IPS DF 6.9 (cell line): ENCODE results near the gene PPP1R11.

Experiments
- DNase-seq: peaks from one replicate; pipeline ENCODE4 v3.0.0-alpha.2; 2013; ENCODE audit warnings: low read depth, low spot score
- H3K27ac ChIP-seq: one replicate; pipeline ENCODE4 v1.5.1; 2013; ENCODE audit warnings: low read length, control low read depth
- H3K27me3 ChIP-seq: 2 replicates; pipeline ENCODE4 v1.6.1; 2013; ENCODE audit warnings: mild to moderate bottlenecking, low read length; ENCODE audit not compliant: control insufficient read depth, insufficient read depth
- H3K36me3 ChIP-seq: 2 replicates; pipeline ENCODE4 v1.6.1; 2013; ENCODE audit warnings: low read length; ENCODE audit not compliant: control insufficient read depth, insufficient read depth
- H3K4me1 ChIP-seq: 2 replicates; pipeline ENCODE4 v1.6.1; 2013; ENCODE audit warnings: low read length; ENCODE audit not compliant: control insufficient read depth, insufficient read depth
- H3K4me3 ChIP-seq: 2 replicates; pipeline ENCODE4 v1.5.1; 2013; ENCODE audit warnings: mild to moderate bottlenecking, low read length
- H3K9me3 ChIP-seq: 2 replicates; pipeline ENCODE4 v1.6.1; 2013; ENCODE audit warnings: low read length, inconsistent platforms; ENCODE audit not compliant: control insufficient read depth, insufficient read depth
- WGBS: extraction: QIAGEN DNeasy Blood & Tissue Kit; methylation state at CpG from one replicate; pipeline ENCODE4 v1.1.7; 2013; ENCODE audit warnings: mixed read lengths, missing lambda C conversion rate; ENCODE audit not compliant: insufficient read length, insufficient coverage; 5-methylcytosine and 5-hydroxymethylcytosine counted together

Gene PPP1R11

DNA sequence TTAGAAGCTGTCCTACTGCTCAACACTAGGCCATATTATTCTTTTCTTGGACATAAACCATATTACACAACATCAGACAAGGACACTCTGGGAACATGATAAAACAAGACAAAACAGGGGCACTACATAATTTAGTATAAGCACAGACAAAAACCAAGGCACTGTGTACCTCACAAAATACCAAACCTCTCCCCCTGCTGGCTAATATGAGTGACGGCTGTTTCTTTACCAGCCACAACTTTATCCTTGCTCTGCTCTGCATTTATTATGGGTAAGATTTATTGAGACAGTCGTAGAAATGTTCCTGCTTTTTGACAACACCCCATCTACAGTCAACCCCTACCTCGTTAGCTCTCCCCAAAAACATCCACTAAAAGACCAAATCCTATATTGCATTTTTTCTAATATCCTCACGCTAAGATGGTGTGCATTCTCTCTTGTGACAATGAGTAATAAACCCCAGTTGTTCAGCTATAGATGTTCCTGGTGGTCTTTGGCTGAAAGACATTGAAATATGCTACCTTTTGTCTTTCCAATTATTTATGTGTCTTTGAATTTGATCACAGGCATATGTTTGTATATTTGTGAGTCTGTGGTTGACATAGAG lies 29.7 kb upstream of the PPP1R11 start:
- Histone ChIP-seq H3K4me1 (no peaks in the 10 kb centered on the region), H3K9me3 (no peaks in the 10 kb centered on the region), H3K4me3 (no peak overlapping the region), H3K36me3 (no peaks in the 10 kb centered on the region), H3K27me3 (no peaks in the 10 kb centered on the region), H3K27ac (no peak overlapping the region)
- no peak for DNase-seq
- no CpG with 5 or more reads among the region's 4 CpGs for WGBS

DNA sequence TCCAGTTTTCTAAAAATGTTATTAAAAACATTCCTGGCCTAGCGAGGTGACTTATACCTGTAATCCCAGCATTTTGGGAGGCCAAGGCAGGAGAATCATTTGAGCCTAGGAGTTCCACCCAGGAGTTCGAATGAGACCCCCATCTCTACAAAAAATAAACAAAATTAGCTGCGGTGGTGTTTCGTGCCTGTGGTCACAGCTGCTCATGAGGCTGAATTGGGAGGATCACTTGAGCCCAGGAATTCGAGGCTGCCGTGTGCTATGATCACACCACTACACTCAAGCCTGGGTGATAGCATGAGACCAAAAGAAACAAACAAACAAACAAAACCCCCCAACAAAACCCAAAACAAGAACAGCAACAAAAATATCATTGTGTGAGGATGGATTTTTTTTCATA lies 25.8 kb upstream of the PPP1R11 start:
- Histone ChIP-seq H3K4me3 (no peak overlapping the region), H3K9me3 (no peaks in the 10 kb centered on the region), H3K4me1 (no peaks in the 10 kb centered on the region), H3K27ac (no peak overlapping the region), H3K36me3 (no peaks in the 10 kb centered on the region), H3K27me3 (no peaks in the 10 kb centered on the region)
- no CpG with 5 or more reads among the region's 6 CpGs for WGBS
- DNase-seq = no peak

DNA sequence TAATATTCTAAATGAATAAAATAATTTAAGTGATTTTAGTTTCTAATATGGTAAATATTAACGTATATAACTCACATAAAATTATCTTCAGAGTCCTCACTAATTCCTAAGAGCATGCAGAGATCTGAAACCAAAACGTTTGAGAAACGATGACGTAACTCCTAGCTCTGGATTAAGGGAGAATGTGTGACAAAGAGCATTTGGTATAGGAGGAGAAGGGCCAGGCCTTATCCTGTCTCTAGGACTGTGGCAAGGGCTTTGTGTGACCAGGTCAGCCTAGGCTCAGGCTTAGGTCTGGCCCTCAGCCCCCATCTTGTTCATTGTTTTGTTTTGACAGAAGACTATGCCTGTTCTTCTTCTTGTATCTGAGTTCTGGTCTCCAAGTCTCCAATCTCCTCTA lies 25.2 kb upstream of the PPP1R11 start:
- Histone ChIP-seq H3K9me3 (no peaks in the 10 kb centered on the region), H3K27ac (no peak overlapping the region), H3K27me3 (no peaks in the 10 kb centered on the region), H3K4me3 (no peak overlapping the region), H3K36me3 (no peaks in the 10 kb centered on the region), H3K4me1 (no peaks in the 10 kb centered on the region)
- DNase-seq = no peak
- no CpG with 5 or more reads among the region's 4 CpGs for WGBS

DNA sequence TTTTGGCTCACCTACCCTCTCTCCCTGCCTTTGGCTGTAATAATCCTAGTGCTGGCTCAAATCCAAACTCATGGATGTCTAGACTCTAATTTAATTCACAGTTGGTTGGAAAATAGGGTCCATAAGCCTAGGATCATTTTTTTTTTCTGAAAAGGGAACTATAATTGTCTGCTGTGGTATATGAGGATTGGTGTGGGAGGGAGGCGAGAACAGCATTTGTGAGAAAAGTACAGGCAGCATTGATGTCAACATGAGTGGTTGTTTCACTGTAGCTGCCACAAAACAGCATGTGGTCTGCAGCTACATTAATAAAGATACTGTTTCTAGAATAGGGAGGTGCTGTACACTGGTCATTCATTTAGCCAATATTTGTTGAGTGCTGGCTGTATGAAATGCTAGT lies 24.5 kb upstream of the PPP1R11 start:
- no peaks in the 10 kb centered on the region for H3K4me1 ChIP-seq
- H3K4me3 ChIP-seq = no peak overlapping the region
- no CpG with 5 or more reads among the region's 1 CpG for WGBS
- no peak overlapping the region for H3K27ac ChIP-seq
- H3K27me3 ChIP-seq = no peaks in the 10 kb centered on the region
- H3K9me3 ChIP-seq = no peaks in the 10 kb centered on the region
- no peaks in the 10 kb centered on the region for H3K36me3 ChIP-seq
- no peak for DNase-seq

DNA sequence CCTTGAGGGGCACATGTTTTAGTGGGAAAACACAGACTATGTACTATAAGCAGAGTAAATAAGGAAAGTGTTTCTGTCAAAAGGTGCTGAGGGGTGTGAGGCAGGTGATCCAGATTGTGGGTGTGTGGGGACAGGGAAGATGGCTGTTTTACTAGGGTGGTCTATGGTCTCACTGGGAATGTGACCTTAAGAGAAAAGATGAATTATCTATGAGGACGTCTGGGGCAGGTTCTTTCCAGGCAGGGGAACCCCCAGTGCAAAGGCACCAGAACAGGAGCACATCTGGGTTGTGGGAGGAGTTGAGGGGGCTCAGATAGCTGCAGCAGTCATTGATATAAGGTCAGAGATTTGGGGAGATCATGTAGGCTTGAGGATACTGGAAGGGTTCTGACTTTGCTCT lies 24.1 kb upstream of the PPP1R11 start:
- no peaks in the 10 kb centered on the region for H3K36me3 ChIP-seq
- H3K27ac ChIP-seq = no peak overlapping the region
- H3K27me3 ChIP-seq = no peaks in the 10 kb centered on the region
- no peak overlapping the region for H3K4me3 ChIP-seq
- DNase-seq = no peak
- no peaks in the 10 kb centered on the region for H3K9me3 ChIP-seq
- no peaks in the 10 kb centered on the region for H3K4me1 ChIP-seq
- WGBS = no CpG with 5 or more reads among the region's 1 CpG

DNA sequence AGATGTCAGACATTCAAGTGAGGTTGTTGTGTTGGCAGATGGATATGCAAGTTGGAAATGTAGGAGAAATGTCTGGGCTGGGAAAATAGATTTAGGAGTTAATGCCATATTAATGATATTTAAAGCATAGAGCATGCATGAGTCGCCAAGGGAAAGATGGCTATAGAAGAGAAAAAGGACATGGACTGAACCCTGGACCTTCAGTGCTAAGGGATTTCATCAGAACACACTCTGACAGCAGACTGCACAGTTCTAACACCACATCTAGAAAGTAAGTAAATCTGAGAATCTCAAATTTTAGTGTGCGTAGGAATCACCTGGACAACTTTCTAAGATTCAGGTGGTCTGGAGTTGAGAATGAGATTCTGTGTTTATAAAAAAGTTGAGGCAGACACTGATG lies 23.3 kb upstream of the PPP1R11 start:
- Histone ChIP-seq H3K36me3 (no peaks in the 10 kb centered on the region), H3K4me1 (no peaks in the 10 kb centered on the region), H3K27me3 (no peaks in the 10 kb centered on the region), H3K4me3 (no peak overlapping the region), H3K27ac (no peak overlapping the region), H3K9me3 (no peaks in the 10 kb centered on the region)
- no CpG with 5 or more reads among the region's 2 CpGs for WGBS
- no peak for DNase-seq

DNA sequence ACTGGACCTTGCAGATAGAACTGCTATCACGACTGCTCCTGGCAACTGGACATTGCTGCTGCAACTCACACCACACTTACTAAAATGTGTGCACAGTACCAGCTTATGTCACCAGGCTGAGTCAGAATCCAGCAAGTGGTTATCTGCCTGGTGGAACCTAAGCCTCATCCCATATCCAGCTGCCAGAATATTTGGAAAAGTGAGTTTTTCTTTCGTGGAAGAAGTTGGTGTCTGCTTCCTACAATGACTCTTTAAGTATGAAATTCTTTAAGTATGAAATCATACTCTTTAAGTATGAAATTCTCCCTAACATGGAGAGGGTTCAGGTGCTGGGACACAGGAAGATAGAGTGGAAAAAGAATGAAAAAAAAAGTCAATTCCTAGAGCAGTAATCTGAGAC lies 22.4 kb upstream of the PPP1R11 start:
- Histone ChIP-seq H3K9me3 (no peaks in the 10 kb centered on the region), H3K27ac (no peak overlapping the region), H3K36me3 (no peaks in the 10 kb centered on the region), H3K27me3 (no peaks in the 10 kb centered on the region), H3K4me3 (no peak overlapping the region), H3K4me1 (no peaks in the 10 kb centered on the region)
- no CpG with 5 or more reads among the region's 2 CpGs for WGBS
- no peak for DNase-seq

DNA sequence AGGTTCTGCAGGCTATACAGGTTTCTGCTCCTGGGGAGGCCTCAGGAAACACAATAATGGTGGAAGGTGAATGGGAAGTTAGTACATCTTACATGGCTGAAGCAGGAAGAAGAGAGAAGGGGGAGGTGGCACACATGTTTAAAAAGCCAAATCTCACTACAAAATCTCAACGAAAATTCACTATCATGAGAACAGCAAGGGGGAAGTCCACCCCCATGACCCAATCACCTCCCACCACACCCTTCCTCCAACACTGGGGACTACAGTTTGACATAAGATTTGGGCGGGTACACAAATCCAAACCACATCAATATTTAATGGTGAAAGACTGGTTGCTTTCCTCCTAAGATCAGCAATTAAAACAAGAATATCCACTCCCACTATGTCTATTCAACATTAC lies 19.8 kb upstream of the PPP1R11 start:
- Histone ChIP-seq H3K4me1 (no peaks in the 10 kb centered on the region), H3K27me3 (no peaks in the 10 kb centered on the region), H3K27ac (no peak overlapping the region), H3K9me3 (no peaks in the 10 kb centered on the region), H3K4me3 (no peak overlapping the region), H3K36me3 (no peaks in the 10 kb centered on the region)
- no peak for DNase-seq
- no CpG with 5 or more reads among the region's 2 CpGs for WGBS

DNA sequence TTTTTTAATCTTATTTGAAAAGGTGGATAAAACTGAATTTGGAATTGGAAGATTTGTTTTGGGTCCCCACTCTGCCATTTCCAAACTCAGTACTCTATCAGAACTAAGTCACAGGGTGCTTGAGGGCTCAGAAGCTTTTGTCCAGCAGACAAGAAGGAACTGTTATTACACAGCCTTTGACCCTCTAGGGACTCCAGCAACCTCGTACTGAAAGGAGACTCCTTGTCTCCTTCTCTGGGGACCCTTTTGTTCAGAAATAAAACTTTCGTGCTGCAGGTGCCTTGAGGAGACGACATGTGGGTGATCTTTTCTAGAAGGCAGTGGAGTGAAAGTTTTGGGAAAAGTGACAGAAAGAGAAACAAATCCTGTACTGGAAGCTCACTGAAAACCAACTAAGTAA lies 13.3 kb upstream of the PPP1R11 start:
- H3K27ac ChIP-seq = no peak overlapping the region
- H3K9me3 ChIP-seq = no peaks in the 10 kb centered on the region
- WGBS = no CpG with 5 or more reads among the region's 3 CpGs
- H3K4me1 ChIP-seq = no peaks in the 10 kb centered on the region
- H3K4me3 ChIP-seq = no peak overlapping the region
- DNase-seq = no peak
- H3K27me3 ChIP-seq = no peaks in the 10 kb centered on the region
- no peaks in the 10 kb centered on the region for H3K36me3 ChIP-seq

DNA sequence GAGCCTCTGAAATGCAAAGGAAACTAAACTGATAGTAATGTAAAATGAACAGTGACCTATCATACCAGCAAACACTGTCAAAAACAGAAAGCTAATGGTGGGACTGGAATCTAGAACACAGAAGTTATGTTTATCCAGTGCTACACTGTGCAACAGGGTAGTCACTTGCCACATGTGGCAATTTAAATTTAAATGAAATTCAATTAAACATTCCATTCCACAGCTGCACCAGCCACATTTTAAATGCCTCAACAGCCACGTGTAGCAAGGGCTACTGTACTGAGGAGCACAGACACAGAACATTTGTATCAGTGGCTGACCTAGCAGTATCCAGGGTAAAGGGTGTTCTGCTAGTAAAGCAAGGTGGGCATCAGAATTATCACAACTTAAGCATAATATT lies 11.5 kb upstream of the PPP1R11 start:
- WGBS = no CpG with 5 or more reads among the region's 1 CpG

DNA sequence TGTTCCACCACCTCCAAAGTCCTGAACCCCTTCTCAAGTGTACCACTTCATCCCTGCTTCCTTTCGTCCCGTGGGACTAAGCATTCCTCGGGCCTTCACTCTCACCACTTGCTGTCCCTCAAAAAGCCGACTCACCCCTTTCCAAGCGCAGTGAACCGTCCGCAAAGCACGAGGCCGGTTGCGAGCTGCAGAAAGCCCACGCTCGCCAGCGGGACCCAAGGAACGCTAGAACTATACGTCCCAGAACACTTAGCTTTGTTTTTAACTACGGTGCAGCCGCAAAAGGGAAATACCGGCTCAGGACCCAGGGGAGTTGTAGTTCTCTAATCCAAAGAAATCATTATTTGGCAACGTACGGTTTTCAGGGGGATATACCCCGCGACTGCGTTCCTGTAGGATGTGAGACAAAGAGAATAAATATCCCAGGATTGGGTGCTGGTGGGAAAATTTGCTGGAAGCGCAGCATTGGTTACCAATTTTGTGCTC lies 6.3 kb upstream of the PPP1R11 start:
- H3K9me3 ChIP-seq = no peaks in the 10 kb centered on the region
- no peaks in the 10 kb centered on the region for H3K36me3 ChIP-seq
- H3K4me3 ChIP-seq = peak overlapping the region; percentile 54
- H3K4me1 ChIP-seq = no peaks in the 10 kb centered on the region
- no peaks in the 10 kb centered on the region for H3K27me3 ChIP-seq
- no peak overlapping the region for H3K27ac ChIP-seq
- no peak for DNase-seq
- no CpG with 5 or more reads among the region's 24 CpGs for WGBS

More for the DNA sequence above, 11.5 kb upstream of the PPP1R11 start:
- H3K4me3 ChIP-seq = no peak overlapping the region
- no peaks in the 10 kb centered on the region for H3K4me1 ChIP-seq
- no peaks in the 10 kb centered on the region for H3K27me3 ChIP-seq
- no peaks in the 10 kb centered on the region for H3K36me3 ChIP-seq
- no peaks in the 10 kb centered on the region for H3K9me3 ChIP-seq
- H3K27ac ChIP-seq = no peak overlapping the region
- DNase-seq = no peak
